Ishikawa (cell line): ENCODE results near the gene SRPK1.

ENCODE experiments used
- CEBPB ChIP-seq: IDR thresholded peaks from 2 replicates; pipeline ENCODE4 v1.6.1; 2012
- CREB1 ChIP-seq: IDR thresholded peaks from 2 replicates; pipeline ENCODE4 v1.6.1; 2012; ENCODE audit warnings: low read depth
- EGR1 ChIP-seq: IDR thresholded peaks from 2 replicates; pipeline ENCODE4 v1.6.1; 2012
- EP300 ChIP-seq: IDR thresholded peaks from 2 replicates; pipeline ENCODE4 v1.6.1; 2012; ENCODE audit warnings: borderline replicate concordance
- FOXM1 ChIP-seq: IDR thresholded peaks from 2 replicates; pipeline ENCODE4 v1.6.1; 2012; ENCODE audit warnings: low read depth, borderline replicate concordance
- MAX ChIP-seq: IDR thresholded peaks from 2 replicates; pipeline ENCODE4 v1.6.1; 2012
- NFIC ChIP-seq: IDR thresholded peaks from 2 replicates; pipeline ENCODE4 v1.6.1; 2012
- RAD21 ChIP-seq: IDR thresholded peaks from 2 replicates; pipeline ENCODE4 v1.6.1; 2012; ENCODE audit warnings: low read depth
- REST ChIP-seq: IDR thresholded peaks from 2 replicates; pipeline ENCODE4 v1.6.1; 2012; ENCODE audit warnings: low read depth, mild to moderate bottlenecking
- TAF1 ChIP-seq: IDR thresholded peaks from 2 replicates; pipeline ENCODE4 v1.6.1; 2012; ENCODE audit warnings: low read depth, mild to moderate bottlenecking
- TCF12 ChIP-seq: IDR thresholded peaks from 2 replicates; pipeline ENCODE4 v1.6.1; 2012; ENCODE audit warnings: low read depth
- TEAD4 ChIP-seq: IDR thresholded peaks from 2 replicates; pipeline ENCODE4 v1.6.1; 2012
- USF1 ChIP-seq: IDR thresholded peaks from 2 replicates; pipeline ENCODE4 v1.6.1; 2012
- YY1 ChIP-seq: IDR thresholded peaks from 2 replicates; pipeline ENCODE4 v1.6.1; 2012; ENCODE audit warnings: low read depth
- ZBTB7A ChIP-seq: IDR thresholded peaks from 2 replicates; pipeline ENCODE4 v1.6.1; 2012; ENCODE audit warnings: low read depth

The SRPK1 gene

GRCh38 chr6:35850208-35850607 lies 70.7 kb downstream of the SRPK1 start:
- TF ChIP-seq TCF12 = no peak
- no peak for TF ChIP-seq NFIC
- TF ChIP-seq USF1 = no peak

- TF ChIP-seq FOXM1 = no peak
- no peak for TF ChIP-seq MAX
- no peak for TF ChIP-seq ZBTB7A
- TF ChIP-seq RAD21 = no peak
- no peak for TF ChIP-seq EGR1
- no peak for TF ChIP-seq USF1
- no peak for TF ChIP-seq NFIC
- no peak for TF ChIP-seq REST
- no peak for TF ChIP-seq TEAD4
- no peak for TF ChIP-seq TAF1
- no peak for TF ChIP-seq CREB1
- no peak for TF ChIP-seq CEBPB
- no peak for TF ChIP-seq TCF12
- TF ChIP-seq YY1 = no peak
- no peak for TF ChIP-seq EP300
Observed at GRCh38 chr6:35844290-35844689, 76.6 kb downstream of the SRPK1 start.

GRCh38 chr6:35842381-35842780 lies 78.5 kb downstream of the SRPK1 start:
- TF ChIP-seq CEBPB (no peak), CREB1 (no peak), USF1 (no peak), MAX (no peak), YY1 (no peak), FOXM1 (no peak), REST (no peak), NFIC (no peak), TCF12 (no peak), RAD21 (no peak), EGR1 (no peak), TAF1 (no peak), ZBTB7A (no peak), TEAD4 (no peak), EP300 (no peak)

GRCh38 chr6:35839019-35839418 lies 81.9 kb downstream of the SRPK1 start:
- peak; percentile 37; the same call in 1 of the 2 replicates for TF ChIP-seq NFIC
- TF ChIP-seq EP300 = no peak

GRCh38 chr6:35833536-35833935 lies 87.4 kb downstream of the SRPK1 start:
- no peak for TF ChIP-seq EP300
- TF ChIP-seq TAF1 = no peak
- TF ChIP-seq TCF12 = no peak
- no peak for TF ChIP-seq CEBPB
- no peak for TF ChIP-seq ZBTB7A
- TF ChIP-seq MAX = no peak
- TF ChIP-seq TEAD4 = no peak
- TF ChIP-seq REST = no peak
- no peak for TF ChIP-seq USF1
- no peak for TF ChIP-seq NFIC
- TF ChIP-seq RAD21 = no peak
- no peak for TF ChIP-seq YY1
- no peak for TF ChIP-seq FOXM1
- TF ChIP-seq CREB1 = no peak
- no peak for TF ChIP-seq EGR1
